GM23248 (cell line): ENCODE measurements around the gene KIF13A.

Source experiments
- EZH2 ChIP-seq: fragments of 200-600 bp; sonication (generic); IDR thresholded peaks from 2 replicates; pipeline ENCODE4 v1.6.1; 2018; ENCODE audit warnings: antibody characterized with exemption, mild to moderate bottlenecking; ENCODE audit not compliant: insufficient read depth, poor library complexity, severe bottlenecking
- EZH2phosphoT487 ChIP-seq: fragments of 200-600 bp; sonication (generic); IDR thresholded peaks from 2 replicates; pipeline ENCODE4 v1.6.1; 2018; ENCODE audit warnings: antibody characterized with exemption, moderate library complexity, mild to moderate bottlenecking, low read depth; ENCODE audit not compliant: insufficient read depth

GRCh38 chr6:17894905-17895304, 92.5 kb downstream of the KIF13A start:
- no peak for TF ChIP-seq EZH2
- TF ChIP-seq EZH2phosphoT487 = no peak
